HG03159 (cell line): ENCODE data around the gene ACAD11.

Source experiments
- ATAC-seq: cut with Tn5 transposase; IDR thresholded peaks from one replicate; pipeline ENCODE4 v1.9.1; 2021; ENCODE audit warnings: mild to moderate bottlenecking, moderate library complexity; ENCODE audit not compliant: unreplicated experiment

ACAD11 gene

GRCh38 chr3:132659365-132660051, at the start of gene ACAD11:
ACAD11 (minus strand) TSS chr3:132659809; CDS start chr3:132659751, 58 bp downstream.
- ATAC-seq: peak; percentile 57

- ATAC-seq: no peak
These were observed 44.1 kb upstream of the ACAD11 start for GRCh38 chr3:132703733-132704132.

DNA sequence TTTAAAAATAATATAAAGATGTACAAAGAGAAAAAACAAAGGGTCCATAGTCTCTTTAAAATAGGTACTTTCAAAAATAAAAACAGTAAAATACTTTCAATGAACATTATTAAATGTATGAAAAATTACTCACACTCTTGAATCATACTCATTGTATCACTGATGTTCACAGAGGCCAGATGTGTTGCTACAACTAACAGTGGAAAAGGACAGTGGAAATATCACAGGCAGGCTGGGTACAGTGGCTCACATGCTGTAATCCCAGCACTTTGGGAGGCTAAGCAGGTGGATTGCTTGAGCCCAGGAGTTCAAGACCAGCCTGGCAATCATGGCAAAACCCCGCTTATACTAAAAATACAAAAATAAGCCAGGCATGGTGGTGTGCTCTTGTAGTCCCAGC, 35.8 kb upstream of the ACAD11 start:
- no peak for ATAC-seq

GRCh38 chr3:132694991-132695390, 35.4 kb upstream of the ACAD11 start:
- ATAC-seq: no peak

DNA sequence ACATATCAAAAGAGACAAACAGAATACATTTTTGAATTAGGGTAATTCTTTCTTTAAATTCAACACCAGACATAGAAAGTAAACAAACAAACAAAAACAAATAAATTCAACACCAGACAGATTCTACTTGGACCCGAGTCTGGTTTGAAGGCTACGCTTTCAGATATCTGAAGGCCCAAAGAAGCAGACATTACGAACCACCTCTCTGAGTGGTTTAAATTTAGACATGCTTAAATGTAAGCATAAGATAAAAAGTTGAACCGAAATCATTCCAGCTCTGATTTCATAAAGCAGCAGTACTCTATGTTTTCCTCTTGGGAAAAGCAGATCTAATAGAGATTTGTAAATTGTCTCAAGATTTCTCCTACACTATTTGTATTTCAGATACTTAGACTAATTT, 30.4 kb upstream of the ACAD11 start:
- ATAC-seq: no peak

- ATAC-seq: no peak
These were observed 22.6 kb upstream of the ACAD11 start for GRCh38 chr3:132682201-132682600.

GRCh38 chr3:132681421-132681820, 21.8 kb upstream of the ACAD11 start:
- ATAC-seq: no peak

DNA sequence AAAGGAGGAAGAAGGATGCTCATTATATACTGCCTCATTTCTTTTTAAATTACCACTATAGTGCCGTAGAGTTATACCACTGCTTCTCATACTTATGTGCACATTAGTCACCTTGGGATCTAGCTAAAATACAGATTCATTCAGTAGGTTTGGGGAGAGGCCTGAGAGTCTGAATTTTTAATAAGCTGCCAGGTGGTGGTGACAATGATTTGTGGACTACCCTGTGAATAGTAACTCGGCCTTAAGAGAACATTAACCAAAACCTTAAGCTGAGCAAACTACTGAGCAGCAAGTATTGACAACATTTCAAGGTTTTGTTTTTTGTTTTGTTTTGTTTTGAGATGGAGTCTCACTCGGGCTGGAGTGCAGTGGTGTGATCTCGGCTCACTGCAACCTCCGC, 20.3 kb upstream of the ACAD11 start:
- ATAC-seq: no peak

GRCh38 chr3:132675408-132675807, 15.8 kb upstream of the ACAD11 start:
- no peak for ATAC-seq

DNA sequence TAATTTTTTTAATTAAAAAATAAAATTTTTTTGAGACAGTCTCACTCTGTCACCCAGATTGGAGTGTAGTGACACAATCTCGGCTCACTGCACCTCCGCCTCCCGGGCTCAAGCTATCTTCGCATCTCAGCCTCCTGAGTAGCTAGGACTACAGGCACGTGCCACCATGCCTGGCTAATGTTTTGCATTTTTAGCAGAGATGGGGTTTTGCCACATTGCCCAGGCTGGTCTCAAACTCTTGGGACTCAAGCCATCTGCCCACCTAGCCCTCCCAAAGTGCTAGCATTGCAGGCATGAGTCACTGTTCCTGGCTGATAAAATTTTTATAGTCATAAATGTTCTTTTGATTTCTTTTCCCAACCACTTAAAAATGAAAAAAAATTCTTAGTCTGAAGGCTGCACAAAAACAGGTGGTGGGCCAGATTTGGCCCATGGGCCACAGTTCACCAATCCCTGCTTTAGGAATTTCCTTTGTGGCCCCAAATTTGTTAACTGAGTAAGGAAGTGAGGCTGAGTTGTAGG, 9.7 kb upstream of the ACAD11 start:
- no peak for ATAC-seq

DNA sequence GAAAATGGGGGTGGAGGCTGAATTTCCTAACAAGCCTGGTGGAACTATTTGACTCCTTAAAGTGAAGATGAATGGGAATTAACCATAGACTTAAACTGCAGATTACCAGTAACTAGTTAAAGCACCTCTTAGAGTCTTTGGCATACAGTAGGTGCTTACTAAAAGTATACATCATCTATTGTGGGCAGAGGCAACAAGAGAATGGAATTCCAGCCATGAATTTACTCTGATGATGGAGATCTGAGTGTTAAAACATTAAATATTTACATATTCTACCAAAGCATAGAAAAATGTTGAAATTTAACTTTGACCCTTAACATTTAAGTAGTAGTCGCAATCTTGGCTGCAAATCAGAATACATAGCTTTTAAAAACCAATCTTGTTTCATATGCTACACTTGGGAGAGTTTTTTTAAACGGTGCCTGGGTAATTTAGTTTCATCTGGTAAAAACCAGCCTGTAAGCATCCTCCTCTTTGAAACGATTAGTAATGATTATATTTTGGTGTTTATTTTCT, 5.7 kb upstream of the ACAD11 start:
- ATAC-seq: no peak

GRCh38 chr3:132662212-132662611, 2.6 kb upstream of the ACAD11 start:
- no peak for ATAC-seq

DNA sequence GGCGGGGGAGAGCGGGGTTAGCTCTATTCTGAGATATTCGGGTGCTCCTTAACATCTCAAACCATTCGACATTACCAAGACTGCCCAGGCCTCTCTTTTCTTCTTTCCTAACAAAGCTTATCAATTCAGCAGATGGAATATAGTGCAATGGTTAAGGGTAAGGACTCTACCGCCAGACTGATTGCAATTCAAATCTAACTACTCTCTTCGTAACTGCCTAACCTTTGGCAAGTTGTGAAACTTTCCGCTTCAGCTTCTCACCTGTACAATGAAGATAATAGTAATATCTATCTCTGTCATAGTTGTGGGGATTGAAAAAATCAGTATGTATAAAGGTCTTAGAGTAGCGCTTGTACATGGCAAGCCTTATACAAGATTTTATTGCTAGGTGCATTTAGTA, 1.5 kb upstream of the ACAD11 start:
- ATAC-seq: no peak

DNA sequence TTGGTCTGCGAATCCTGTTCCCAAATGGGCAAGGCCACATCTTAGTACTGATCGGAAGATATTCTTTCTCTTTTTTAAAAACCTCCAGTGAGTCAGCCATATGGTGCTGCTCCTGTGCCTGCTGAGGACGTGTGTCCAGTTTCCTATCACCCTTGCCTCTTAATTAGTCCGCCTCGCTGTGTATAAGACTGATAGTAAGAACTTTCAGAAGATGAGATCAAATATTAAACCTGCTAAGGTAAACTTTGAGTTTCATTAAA, 1.1 kb upstream of the ACAD11 start:
- no peak for ATAC-seq

DNA sequence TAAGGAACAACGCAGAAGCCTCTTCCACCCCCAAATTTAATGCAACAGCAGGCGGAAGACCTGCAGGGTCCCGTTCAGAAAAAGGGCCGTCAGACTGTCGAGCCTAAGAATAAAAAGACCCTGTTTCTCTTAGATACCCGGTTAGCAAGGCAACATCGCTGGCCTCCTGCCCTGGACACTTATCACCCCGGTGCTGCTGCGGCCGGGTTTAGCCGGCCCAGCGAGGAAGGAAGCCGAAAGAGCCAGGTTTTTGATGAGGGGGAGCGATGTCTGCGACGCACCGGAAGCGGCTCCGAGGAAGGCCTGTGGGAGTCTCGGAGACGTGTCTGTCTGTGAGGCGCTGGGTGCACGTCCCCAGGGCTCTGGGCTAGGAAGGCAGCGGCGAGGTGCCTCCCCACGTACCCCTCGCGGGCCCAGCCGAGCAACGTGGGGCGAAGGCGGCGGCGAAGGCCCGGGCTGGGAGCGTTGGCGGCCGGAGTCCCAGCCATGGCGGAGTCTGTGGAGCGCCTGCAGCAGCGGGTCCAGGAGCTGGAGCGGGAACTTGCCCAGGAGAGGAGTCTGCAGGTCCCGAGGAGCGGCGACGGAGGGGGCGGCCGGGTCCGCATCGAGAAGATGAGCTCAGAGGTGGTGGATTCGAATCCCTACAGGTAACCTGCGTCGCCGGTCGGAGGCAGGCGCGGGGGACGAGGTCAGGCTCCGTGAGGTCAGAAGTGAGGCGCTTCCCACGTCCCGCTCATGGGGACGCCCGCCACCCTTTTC, 622 bp upstream of the ACAD11 start, which contains the start of gene UBA5:
Gene UBA5, plus strand, starts transcription at position 278 of the 759 bp plus-strand sequence. Its CDS starts 209 bp downstream, at position 487.
- ATAC-seq: peak; percentile 70

GRCh38 chr3:132659000-132659364, 627 bp downstream of the ACAD11 start:
- ATAC-seq: no peak

DNA sequence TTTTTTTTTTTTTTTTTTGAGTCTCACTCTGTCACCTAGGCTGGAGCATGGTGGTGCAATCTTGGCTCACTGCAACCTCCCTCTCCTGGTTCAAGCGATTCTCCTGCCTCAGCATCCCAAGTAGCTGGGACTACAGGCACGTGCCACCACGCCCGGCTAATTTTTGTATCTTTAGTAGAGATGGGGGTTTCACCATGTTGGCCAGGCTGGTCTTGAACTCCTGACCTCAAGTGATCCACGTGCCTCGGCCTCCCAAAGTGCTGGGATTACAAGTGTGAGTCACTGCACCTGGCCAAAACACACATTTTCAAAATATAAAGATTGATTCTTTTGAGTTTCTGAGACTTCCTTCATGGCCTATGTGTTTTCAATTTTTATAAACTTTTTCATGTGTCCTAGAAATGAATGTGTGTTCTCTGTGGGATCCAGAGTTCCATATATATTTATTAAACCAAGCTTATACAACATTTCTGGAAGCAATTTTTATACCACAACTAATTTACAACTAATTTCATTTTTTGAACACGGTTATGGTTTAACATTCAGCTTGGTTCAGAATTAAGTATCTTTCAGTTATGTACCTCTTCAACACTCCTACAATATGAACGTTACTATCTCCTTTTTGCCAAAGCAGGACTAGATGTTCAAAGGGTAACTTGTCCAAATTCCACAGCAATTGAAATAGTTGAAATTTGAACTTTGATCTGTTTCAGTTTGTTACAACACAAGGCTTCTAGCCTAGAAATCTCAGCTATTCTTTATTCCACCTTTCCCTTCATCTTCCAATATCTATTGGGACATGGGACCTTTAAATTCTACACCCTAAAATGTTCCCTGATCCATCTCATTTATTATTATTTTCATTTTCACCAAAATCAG, 1.5 kb downstream of the ACAD11 start:
- no peak for ATAC-seq

- ATAC-seq: no peak
These were observed 4.1 kb downstream of the ACAD11 start for GRCh38 chr3:132655471-132655870.

- no peak for ATAC-seq
These were observed 4.9 kb downstream of the ACAD11 start for GRCh38 chr3:132654721-132655120.

DNA sequence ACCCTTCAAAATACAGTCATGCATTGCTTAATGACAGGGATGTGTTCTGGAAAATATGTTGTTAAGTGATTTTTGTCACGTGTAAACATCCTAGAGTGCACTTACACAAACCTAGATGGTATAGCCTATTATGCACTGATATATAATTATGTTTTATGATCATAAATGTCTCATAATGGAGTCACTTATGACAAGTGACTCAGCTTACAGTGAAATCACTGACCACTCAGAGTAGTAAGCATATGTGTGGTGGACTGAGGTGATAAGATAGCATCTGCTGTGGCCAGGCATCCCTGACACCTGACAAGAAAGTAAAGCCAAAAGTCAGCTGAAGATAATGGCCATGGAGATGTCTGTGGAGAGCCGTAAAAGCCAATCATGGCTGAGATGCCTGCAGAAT, 5.4 kb downstream of the ACAD11 start:
- ATAC-seq: no peak

DNA sequence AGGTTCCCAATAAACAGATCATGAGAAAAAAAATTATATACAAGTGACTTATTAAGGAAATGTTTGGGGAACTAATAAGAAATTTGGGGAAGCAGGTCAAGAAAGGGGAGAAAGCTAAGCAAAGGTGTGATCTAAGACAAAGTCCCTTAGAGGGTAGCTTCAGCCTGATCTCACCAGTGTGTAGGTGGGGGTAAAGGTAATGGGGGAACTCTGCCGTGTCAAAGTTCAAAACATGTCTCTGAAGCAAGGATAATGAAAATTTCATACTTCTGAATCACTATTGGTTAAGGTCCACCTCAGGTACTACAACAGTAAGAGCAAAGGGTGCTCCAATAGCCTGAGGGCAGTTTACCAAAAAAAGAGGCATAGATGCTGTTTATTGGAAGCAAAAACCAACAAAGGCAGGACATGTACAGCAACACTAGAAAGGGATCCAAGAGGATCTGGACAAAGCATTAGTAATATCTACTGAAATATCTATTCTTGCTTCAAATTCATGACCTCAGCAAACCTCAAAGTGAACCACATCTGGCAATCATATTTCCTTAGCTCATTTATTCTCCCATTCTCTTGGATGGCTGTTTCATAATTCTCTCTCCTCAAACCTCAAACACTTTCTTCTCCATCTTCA, 6.9 kb downstream of the ACAD11 start:
- no peak for ATAC-seq
